GM23248 (cell line): ENCODE data around the gene NEXMIF.

Experiments
- EZH2 ChIP-seq: fragments of 200-600 bp; sonication (generic); IDR thresholded peaks from 2 replicates; pipeline ENCODE4 v1.6.1; 2018; ENCODE audit warnings: antibody characterized with exemption, mild to moderate bottlenecking; ENCODE audit not compliant: insufficient read depth, poor library complexity, severe bottlenecking
- EZH2phosphoT487 ChIP-seq: fragments of 200-600 bp; sonication (generic); IDR thresholded peaks from 2 replicates; pipeline ENCODE4 v1.6.1; 2018; ENCODE audit warnings: antibody characterized with exemption, moderate library complexity, mild to moderate bottlenecking, low read depth; ENCODE audit not compliant: insufficient read depth

DNA sequence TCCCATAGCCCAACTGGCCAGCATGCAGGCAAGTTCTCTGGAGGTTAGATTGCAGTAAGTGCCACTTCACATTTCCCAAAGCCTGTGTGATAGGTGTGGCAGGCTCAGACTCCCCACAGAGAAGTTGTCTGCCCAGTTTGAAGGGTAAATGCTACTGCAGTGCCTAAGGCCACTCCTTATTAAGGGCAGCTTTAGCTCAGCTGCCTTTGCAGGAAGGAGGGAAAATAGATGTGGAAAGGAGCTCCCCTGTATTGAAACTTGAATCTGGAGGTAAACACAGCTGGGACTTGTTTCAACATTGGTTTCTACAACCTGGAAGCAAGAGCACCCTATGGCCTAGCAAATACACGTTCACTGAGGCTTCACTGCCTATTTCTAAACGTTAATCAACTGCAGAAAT, 22.4 kb downstream of the NEXMIF start:
- TF ChIP-seq EZH2, result no peak
- TF ChIP-seq EZH2phosphoT487, result no peak
